Esophagus squamous epithelium (tissue), 5 donors: ENCODE data around the gene SH3BP5L. TPM values are rescaled to one million over a fixed set of nuclear protein-coding genes. Genes with fewer than 3 reads are reported as not detected.

Experiments used
- DNase-seq: peaks from one replicate; lab custom pipeline; 2025; lab: John Stamatoyannopoulos, UW
- H3K27ac ChIP-seq, 4 donors: fragments of 200-600 bp; sonication (generic); one replicate each; pipeline ENCODE4 v1.5.1; 2016 to 2019; ENCODE audit warnings: mild to moderate bottlenecking in 1 of 4
- H3K27me3 ChIP-seq, 4 donors: fragments of 200-600 bp; sonication (generic); 1 replicate in 3 of 4; 2 replicates in 1 of 4; pipeline versions ENCODE4 v1.5.1 to v1.6.0; 2017 to 2021; ENCODE audit warnings: antibody characterized with exemption in 1 of 4
- H3K36me3 ChIP-seq, 3 donors: fragments of 200-600 bp; sonication (generic); one replicate each; pipeline ENCODE4 v1.5.1; 2016 to 2019
- H3K4me1 ChIP-seq, 3 donors: fragments of 200-600 bp; sonication (generic); one replicate each; pipeline ENCODE4 v1.5.1; 2017 to 2019
- H3K4me3 ChIP-seq, 4 donors: fragments of 200-600 bp; sonication (generic); 1 replicate in 3 of 4; 2 replicates in 1 of 4; pipeline ENCODE4 v1.5.1; 2016 to 2019; ENCODE audit warnings: mild to moderate bottlenecking in 2 of 4, moderate library complexity in 1 of 4
- H3K9me3 ChIP-seq, 3 donors: fragments of 200-600 bp; sonication (generic); one replicate each; pipeline ENCODE4 v1.5.1; 2016 to 2019
- POLR2A ChIP-seq, 4 donors: fragments of 450-650 bp; IDR thresholded peaks; one replicate each; pipeline ENCODE4 v1.6.1; 2017; ENCODE audit warnings: antibody characterized with exemption in 4 of 4, mild to moderate bottlenecking in 4 of 4, moderate library complexity in 3 of 4
- WGBS, 2 donors: methylation state at CpG; one replicate each; pipeline ENCODE4 v1.1.5; 2018; 5-methylcytosine and 5-hydroxymethylcytosine counted together
- intact Hi-C: fragments of 100-400 bp; cut with DNase I; formaldehyde crosslinking; loops from one replicate; pipeline ENCODE4 v1.15.0; 2022
- total RNA-seq, 4 donors: library from RNA; depleted of rRNA; stranded (reverse); fragments of >200 nt; gene quantifications; one replicate each; pipeline ENCODE4 v1.1.0, GENCODE V29; 2016
- TF ChIP-seq, protein P1 (sequence below), 6 experiments: fragments of 450-650 bp in 4 of 6; fragments of 200-600 bp in 2 of 6; sonication (generic) in 2 of 6; IDR thresholded peaks; one replicate each; pipeline ENCODE4 v1.5.1; 2016 to 2019; ENCODE audit warnings: antibody characterized with exemption in 6 of 6, mild to moderate bottlenecking in 4 of 6, moderate library complexity in 4 of 6
- donor health status: DM: yes; HTN: yes; CAD: no.

SH3BP5L gene
- total RNA-seq, 4 donors from 2014 or later, result 19.2 to 23.1 (median 21.9) TPM

DNA sequence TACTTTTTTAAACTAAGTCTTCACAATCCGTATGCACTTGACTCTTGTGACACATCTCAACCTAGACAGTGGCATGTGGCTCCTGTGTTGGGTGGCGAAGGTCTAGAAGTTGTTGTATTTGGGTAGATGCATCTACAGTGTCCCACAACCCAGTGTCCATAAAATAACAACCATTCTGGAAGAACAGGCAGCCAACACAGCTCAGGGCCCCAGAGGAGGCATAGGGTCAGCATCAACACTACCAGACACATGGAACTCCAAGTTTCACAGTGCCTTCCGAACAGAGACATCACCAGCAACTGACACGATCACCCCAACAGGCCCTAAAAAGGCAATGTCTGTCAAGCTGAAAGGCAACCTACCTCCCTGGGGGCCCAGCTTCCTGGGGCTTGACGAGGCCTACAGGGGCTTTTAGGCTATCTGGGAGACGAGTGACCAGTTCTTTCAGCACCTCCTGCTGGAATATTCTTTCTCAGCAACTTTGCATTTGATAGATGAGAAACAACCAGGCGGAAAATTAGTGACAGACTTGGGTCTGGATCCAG is 5.6 kb downstream of the SH3BP5L start:
- no peaks in the 10 kb centered on the region for H3K9me3 ChIP-seq
- H3K27ac ChIP-seq, result no peak overlapping the region
- H3K36me3 ChIP-seq, result peaks cover 8 to 94% (median 18%) of the 10 kb centered on the region in 3 donors
- H3K4me3 ChIP-seq, result no peak overlapping the region
- DNase-seq, result no peak
- peaks cover 24 to 68% (median 41%) of the 10 kb centered on the region in 3 donors for H3K4me1 ChIP-seq
- no peak for TF ChIP-seq POLR2A (IDR thresholded peaks at IDR 0.05)
- TF ChIP-seq, protein P1, sequence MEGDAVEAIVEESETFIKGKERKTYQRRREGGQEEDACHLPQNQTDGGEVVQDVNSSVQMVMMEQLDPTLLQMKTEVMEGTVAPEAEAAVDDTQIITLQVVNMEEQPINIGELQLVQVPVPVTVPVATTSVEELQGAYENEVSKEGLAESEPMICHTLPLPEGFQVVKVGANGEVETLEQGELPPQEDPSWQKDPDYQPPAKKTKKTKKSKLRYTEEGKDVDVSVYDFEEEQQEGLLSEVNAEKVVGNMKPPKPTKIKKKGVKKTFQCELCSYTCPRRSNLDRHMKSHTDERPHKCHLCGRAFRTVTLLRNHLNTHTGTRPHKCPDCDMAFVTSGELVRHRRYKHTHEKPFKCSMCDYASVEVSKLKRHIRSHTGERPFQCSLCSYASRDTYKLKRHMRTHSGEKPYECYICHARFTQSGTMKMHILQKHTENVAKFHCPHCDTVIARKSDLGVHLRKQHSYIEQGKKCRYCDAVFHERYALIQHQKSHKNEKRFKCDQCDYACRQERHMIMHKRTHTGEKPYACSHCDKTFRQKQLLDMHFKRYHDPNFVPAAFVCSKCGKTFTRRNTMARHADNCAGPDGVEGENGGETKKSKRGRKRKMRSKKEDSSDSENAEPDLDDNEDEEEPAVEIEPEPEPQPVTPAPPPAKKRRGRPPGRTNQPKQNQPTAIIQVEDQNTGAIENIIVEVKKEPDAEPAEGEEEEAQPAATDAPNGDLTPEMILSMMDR (IDR thresholded peaks at IDR 0.05), result no peak
- no peaks in the 10 kb centered on the region for H3K27me3 ChIP-seq
- WGBS, 2 donors, result 80 to 87% methylated on average over 6 to 7 of the region's 7 CpGs
- intact Hi-C loops, result no loop called here

DNA sequence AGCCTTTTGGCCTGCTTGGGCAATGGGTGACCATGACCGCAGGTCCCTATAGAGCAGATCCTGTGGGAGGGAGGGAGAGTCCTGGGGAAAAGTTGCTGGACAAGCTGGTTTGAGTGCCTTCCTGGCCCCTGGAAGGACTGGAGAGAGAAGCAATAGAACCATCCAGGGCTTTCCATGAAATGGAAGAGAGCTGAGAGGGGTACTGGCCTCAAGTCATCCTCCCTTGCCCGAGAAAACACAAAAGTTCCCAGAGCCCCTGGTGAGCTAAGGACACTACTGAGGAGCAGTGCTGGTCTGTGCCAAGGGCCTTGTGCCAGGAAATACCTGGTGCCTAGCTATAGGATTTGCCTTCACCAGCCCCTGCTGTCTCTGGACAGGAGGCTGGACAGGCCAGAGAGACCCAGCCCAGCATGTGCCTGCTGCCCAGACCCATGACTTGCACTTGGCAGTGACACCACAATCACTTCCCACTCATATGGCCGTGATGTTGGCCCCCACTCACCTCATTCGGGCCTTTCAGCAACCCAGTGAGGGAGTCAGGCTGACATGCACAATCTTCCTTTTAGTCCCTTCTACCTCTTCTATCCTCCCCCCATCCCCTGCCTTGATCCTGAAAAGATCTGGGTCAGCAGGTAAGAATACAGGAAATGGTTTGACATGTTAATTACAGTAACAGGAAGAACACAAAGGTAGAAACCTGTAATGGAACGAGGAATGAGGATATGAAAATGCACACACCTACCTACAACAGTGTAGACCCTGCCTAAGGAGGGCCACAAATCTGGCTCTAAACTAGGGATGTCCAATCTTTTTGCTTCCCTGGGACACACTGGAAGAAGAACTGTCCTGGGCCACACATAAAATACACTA is 7.0 kb downstream of the SH3BP5L start:
- H3K9me3 ChIP-seq, result no peaks in the 10 kb centered on the region
- peaks cover 11 to 54% (median 28%) of the 10 kb centered on the region in 3 donors for H3K4me1 ChIP-seq
- no peak for DNase-seq

DNA sequence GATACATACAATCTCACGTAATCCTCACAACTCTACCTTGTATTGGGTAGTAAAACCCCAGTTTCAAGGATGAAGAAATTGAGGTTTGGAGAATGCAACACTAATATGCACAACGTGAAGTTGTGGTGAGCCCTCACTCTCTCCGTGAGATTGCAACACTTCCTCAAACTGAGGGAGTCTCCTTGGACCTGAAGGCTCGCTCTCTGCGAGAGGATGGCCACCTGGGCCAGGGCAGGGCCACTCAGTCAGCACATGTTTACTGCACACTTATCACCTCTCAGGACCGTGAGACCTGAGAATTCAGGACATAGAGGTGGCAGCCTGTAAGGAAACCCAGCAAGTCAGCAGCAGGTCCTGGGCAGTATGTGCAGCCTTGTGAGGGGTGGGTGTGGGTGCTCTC is 8.7 kb downstream of the SH3BP5L start:
- Histone ChIP-seq H3K9me3 (no peaks in the 10 kb centered on the region), H3K4me1 (peaks cover 0 to 44% (median 11%) of the 10 kb centered on the region in 3 donors), H3K27ac (no peak overlapping the region), H3K36me3 (peaks cover 23 to 97% (median 37%) of the 10 kb centered on the region in 3 donors), H3K4me3 (no peak overlapping the region), H3K27me3 (no peaks in the 10 kb centered on the region)
- TF ChIP-seq, protein P1 (IDR thresholded peaks at IDR 0.05), result no peak
- TF ChIP-seq POLR2A (IDR thresholded peaks at IDR 0.05), result no peak
- no peak for DNase-seq
- intact Hi-C loops, result no loop called here
- 93 to 96% methylated on average over 2 to 5 of the region's 6 CpGs for WGBS, 2 donors

More for the DNA sequence above, 7.0 kb downstream of the SH3BP5L start:
- no peak for TF ChIP-seq POLR2A (IDR thresholded peaks at IDR 0.05)
- TF ChIP-seq, protein P1 (IDR thresholded peaks at IDR 0.05), result no peak
- intact Hi-C loops, result no loop called here
- Histone ChIP-seq H3K27ac (peak overlapping the region in 1 of 4 donors; percentile 13), H3K36me3 (peaks cover 19 to 97% (median 28%) of the 10 kb centered on the region in 3 donors), H3K4me3 (no peak overlapping the region), H3K27me3 (no peaks in the 10 kb centered on the region)
- WGBS, 2 donors, result 65 to 74% methylated on average over 4 to 5 of the region's 5 CpGs

DNA sequence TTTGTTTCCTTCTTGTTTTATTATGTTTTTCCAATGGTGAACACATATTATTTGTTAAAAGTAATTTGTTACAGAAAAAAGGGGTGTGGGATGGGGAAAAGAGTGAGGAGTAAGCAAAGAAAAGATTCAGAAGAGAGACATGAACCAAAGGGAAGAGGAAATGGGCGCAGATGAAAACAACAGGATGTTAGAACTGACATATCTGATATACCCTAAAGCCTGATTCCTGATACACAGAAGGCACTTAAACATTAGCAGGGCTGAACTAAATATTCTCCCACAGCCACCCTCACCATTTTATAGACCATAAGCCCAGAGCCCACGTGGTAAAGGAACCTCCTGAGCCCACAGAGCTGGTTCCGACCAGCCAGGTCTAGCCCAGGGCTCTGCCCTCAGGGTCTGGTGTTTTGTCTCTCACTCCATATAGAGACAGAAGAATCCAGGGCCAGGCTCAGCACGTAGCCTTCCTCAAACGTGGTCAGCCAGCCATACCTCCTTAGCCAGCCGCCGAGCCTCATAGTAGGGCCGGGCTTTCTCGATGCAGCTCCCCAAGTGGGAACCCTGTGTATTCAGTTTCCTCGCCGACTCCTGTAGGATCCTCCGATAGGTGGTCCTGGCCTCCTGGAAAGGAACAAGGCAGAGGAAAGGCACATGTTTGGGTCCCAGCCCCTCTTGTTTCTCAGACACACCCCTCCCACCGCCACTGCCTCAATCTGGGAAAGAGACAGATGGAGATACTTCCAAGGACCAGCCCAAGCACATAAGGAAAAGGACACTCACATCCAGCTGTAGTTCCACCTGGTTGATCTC is 9.5 kb downstream of the SH3BP5L start:
- H3K4me1 ChIP-seq, result peaks cover 4 to 44% (median 6%) of the 10 kb centered on the region in 3 donors
- no peak overlapping the region for H3K4me3 ChIP-seq
- DNase-seq, result no peak
- WGBS, 2 donors, result 70 to 79% methylated on average over 3 to 10 of the region's 13 CpGs
- TF ChIP-seq POLR2A (IDR thresholded peaks at IDR 0.05), result no peak
- TF ChIP-seq, protein P1 (IDR thresholded peaks at IDR 0.05), result no peak
- intact Hi-C loops, result no loop called here
- H3K27ac ChIP-seq, result no peak overlapping the region
- H3K36me3 ChIP-seq, result peaks cover 26 to 97% (median 37%) of the 10 kb centered on the region in 3 donors
- no peaks in the 10 kb centered on the region for H3K27me3 ChIP-seq
- no peaks in the 10 kb centered on the region for H3K9me3 ChIP-seq
